HL-60/S4 treated with retinoic acid at 250 ng/mL for 4 days and 3 days (cell line): ENCODE measurements around the gene CLEC1B.
"Not testable (repeated sequence)": the region's sequence is repeated elsewhere in the genome, so short reads cannot be mapped to it uniquely, and the experiment has no call there.

Experiments used
- in situ Hi-C: fragments of 300-500 bp; cut with MboI; formaldehyde crosslinking; loops from 2 replicates; pipeline ENCODE4 v1.7.0; 2022; ENCODE audit warnings: low sequenced_read_pairs

Gene CLEC1B

GRCh38 chr12:9977916-9978315 lies 21.0 kb downstream of the CLEC1B start:
- in situ Hi-C loops = no loop called here

- in situ Hi-C loops = not testable (repeated sequence)
Observed at GRCh38 chr12:9976626-9977025, 22.3 kb downstream of the CLEC1B start.

- in situ Hi-C loops = no loop called here
Observed at GRCh38 chr12:9975614-9976013, 23.3 kb downstream of the CLEC1B start.

GRCh38 chr12:9974731-9975130 lies 24.2 kb downstream of the CLEC1B start:
- in situ Hi-C loops = not testable (repeated sequence)

- in situ Hi-C loops = no loop called here
Observed at GRCh38 chr12:9973949-9974348, 25.0 kb downstream of the CLEC1B start.

GRCh38 chr12:9971181-9971580 lies 27.7 kb downstream of the CLEC1B start, which contains the start of gene CLEC12A:
TSS of gene CLEC12A (plus strand) at chr12:9971409. CDS start at chr12:9971597, 188 bp downstream.
- in situ Hi-C loops = no loop called here

GRCh38 chr12:9969673-9970072 lies 29.2 kb downstream of the CLEC1B start:
- in situ Hi-C loops = no loop called here

- in situ Hi-C loops = no loop called here
Observed at GRCh38 chr12:9961901-9962300, 37.0 kb downstream of the CLEC1B start.

GRCh38 chr12:9961106-9961505 lies 37.8 kb downstream of the CLEC1B start:
- in situ Hi-C loops = no loop called here

GRCh38 chr12:9960590-9960989 lies 38.3 kb downstream of the CLEC1B start:
- in situ Hi-C loops = no loop called here

- in situ Hi-C loops = no loop called here
Observed at GRCh38 chr12:9957834-9958233, 41.1 kb downstream of the CLEC1B start.

- in situ Hi-C loops = not testable (repeated sequence)
Observed at GRCh38 chr12:9952954-9953729, 45.8 kb downstream of the CLEC1B start.

GRCh38 chr12:9951026-9951675 lies 47.8 kb downstream of the CLEC1B start:
- in situ Hi-C loops = no loop called here

- in situ Hi-C loops = loop anchor here (25.0 kb wide), 1 partner anchor 189 kb away; the partner anchor contains the start of gene CLEC7A
Observed at GRCh38 chr12:9948606-9949296, 50.2 kb downstream of the CLEC1B start.

- in situ Hi-C loops = loop anchor here (25.0 kb wide), 1 partner anchor 190 kb away; the partner anchor contains the start of gene CLEC7A
Observed at GRCh38 chr12:9947674-9948073, 51.2 kb downstream of the CLEC1B start.

GRCh38 chr12:9944391-9944790 lies 54.5 kb downstream of the CLEC1B start:
- in situ Hi-C loops = loop anchor here (25.0 kb wide), 1 partner anchor 193 kb away; the partner anchor contains the start of gene CLEC7A

- in situ Hi-C loops = loop anchor here (25.0 kb wide), 1 partner anchor 194 kb away; the partner anchor contains the start of gene CLEC7A
Observed at GRCh38 chr12:9943240-9943639, 55.7 kb downstream of the CLEC1B start.
